Fibroblast of lung (primary cell): ENCODE measurements around the gene PIK3IP1. TPM values are rescaled to one million over a fixed set of nuclear protein-coding genes. Genes with fewer than 3 reads are reported as not detected.

Experiments
- DNase-seq, 2 donors: peaks; one replicate each; pipeline versions ENCODE4 v3.0.0 to v3.0.0-alpha.2; 2010; ENCODE audit warnings: low read depth in 2 of 2
- H2AFZ ChIP-seq: 2 replicates; pipeline ENCODE4 v1.5.1; 2012; ENCODE audit warnings: low read length, control low read depth, inconsistent platforms
- H3K27ac ChIP-seq: 2 replicates; pipeline ENCODE4 v1.5.1; 2011; ENCODE audit warnings: low read length, control low read depth; ENCODE audit not compliant: insufficient read depth
- H3K27me3 ChIP-seq: 2 replicates; pipeline ENCODE4 v1.5.1; 2011; ENCODE audit warnings: mild to moderate bottlenecking, low read length; ENCODE audit not compliant: control insufficient read depth, insufficient read depth
- H3K36me3 ChIP-seq: 2 replicates; pipeline ENCODE4 v1.5.1; 2011; ENCODE audit warnings: low read length; ENCODE audit not compliant: control insufficient read depth, insufficient read depth
- H3K4me1 ChIP-seq: 2 replicates; pipeline ENCODE4 v1.5.1; 2011; ENCODE audit warnings: low read length; ENCODE audit not compliant: control insufficient read depth, insufficient read depth; ENCODE audit errors: extremely low read depth
- H3K4me2 ChIP-seq: 2 replicates; pipeline ENCODE4 v1.5.1; 2011; ENCODE audit warnings: low read length, control low read depth; ENCODE audit not compliant: insufficient read depth; ENCODE audit errors: extremely low read depth
- H3K4me3 ChIP-seq, 4 experiments: fragments of 200-600 bp in 1 of 4; sonication (generic) in 1 of 4; replicated peaks in 1 of 4; 2 replicates each; pipeline ENCODE4 v1.5.1; 2011 to 2016; ENCODE audit warnings: low read length in 4 of 4, low read depth in 3 of 4, mild to moderate bottlenecking in 3 of 4, control low read depth in 2 of 4, inconsistent platforms in 1 of 4, mixed read lengths in 1 of 4; ENCODE audit not compliant: insufficient read depth in 1 of 4; ENCODE audit errors: control extremely low read depth in 1 of 4
- H3K79me2 ChIP-seq: 2 replicates; pipeline ENCODE4 v1.5.1; 2012; ENCODE audit warnings: mild to moderate bottlenecking, low read length, inconsistent platforms; ENCODE audit not compliant: control insufficient read depth, insufficient read depth
- H3K9ac ChIP-seq: 2 replicates; pipeline ENCODE4 v1.5.1; 2011; ENCODE audit warnings: mild to moderate bottlenecking, low read length, control low read depth; ENCODE audit not compliant: insufficient read depth
- H3K9me3 ChIP-seq: 2 replicates; pipeline ENCODE4 v1.5.1; 2012; ENCODE audit warnings: low read depth, low read length; ENCODE audit not compliant: control insufficient read depth, insufficient read depth
- H4K20me1 ChIP-seq: 2 replicates; pipeline ENCODE4 v1.5.1; 2011; ENCODE audit warnings: low read length; ENCODE audit not compliant: control insufficient read depth, insufficient read depth; ENCODE audit errors: extremely low read depth
- CTCF ChIP-seq, 2 donors: IDR thresholded peaks in 1 of 2; conservative IDR thresholded peaks in 1 of 2; 1 replicate in 1 of 2; 2 replicates in 1 of 2; pipeline ENCODE4 v1.5.1; 2011 to 2012; ENCODE audit warnings: low read length in 2 of 2, control low read depth in 1 of 2, inconsistent platforms in 1 of 2, low read depth in 1 of 2, mild to moderate bottlenecking in 1 of 2
- EZH2 ChIP-seq: IDR thresholded peaks from 2 replicates; pipeline ENCODE4 v1.5.1; 2012; ENCODE audit warnings: low read length, control low read depth, mild to moderate bottlenecking; ENCODE audit errors: missing control alignments
- polyA plus RNA-seq, 2 donors: library from polyadenylated mRNA; depleted of rRNA in 1 of 2; stranded (reverse) in 1 of 2; unstranded in 1 of 2; fragments of >200 nt; gene quantifications; 2 replicates each; pipeline ENCODE4 v1.2.1, GENCODE V29; 2011 to 2012; ENCODE audit warnings: missing spikeins in 1 of 2
- total RNA-seq: library from RNA; depleted of rRNA; stranded (reverse); fragments of >200 nt; gene quantifications from 2 replicates; pipeline ENCODE4 v1.2.1, GENCODE V29; 2014

The PIK3IP1 gene
- total and polyA plus RNA-seq, 2 donors (not counting 1 experiment from before 2014, with no cell fraction given), result 32.1 to 81.6 TPM

DNA sequence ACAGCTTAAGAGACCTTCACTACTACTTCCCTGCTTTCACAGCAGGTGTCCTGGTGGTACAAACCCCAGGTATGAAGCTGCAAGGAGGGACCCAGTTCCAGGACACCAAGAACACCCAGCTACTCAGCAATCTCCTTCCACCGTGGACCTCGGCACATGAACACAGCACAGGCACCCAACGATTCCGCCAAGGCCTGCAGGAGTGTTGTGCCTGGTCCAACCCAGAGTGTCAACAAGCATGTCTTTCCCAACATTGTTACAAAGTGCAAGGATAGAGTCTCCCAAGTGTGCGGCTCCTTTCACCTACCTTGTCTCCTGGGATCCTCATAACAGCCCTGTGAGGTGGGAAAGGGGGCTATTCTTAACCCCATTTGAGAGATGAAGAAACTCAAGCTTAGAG lies 42.0 kb upstream of the PIK3IP1 start:
- TF ChIP-seq CTCF (conservative IDR thresholded peaks at IDR 0.05 in 1 of 2, IDR thresholded peaks at IDR 0.05 in 1 of 2; ENCODE audit: low read depth in 1 of 2, low read length in 2 of 2), result no peak
- TF ChIP-seq EZH2, result no peak
- H3K9ac ChIP-seq, result no peak overlapping the region
- no peaks in the 10 kb centered on the region for H3K79me2 ChIP-seq
- H4K20me1 ChIP-seq, result no peaks in the 10 kb centered on the region
- no peak overlapping the region for H2AFZ ChIP-seq
- no peak for DNase-seq
- no peaks in the 10 kb centered on the region for H3K27me3 ChIP-seq
- H3K4me2 ChIP-seq, result no peak overlapping the region
- H3K36me3 ChIP-seq, result peaks cover 12% of the 10 kb centered on the region
- no peak overlapping the region for H3K27ac ChIP-seq
- no peak overlapping the region for H3K4me3 ChIP-seq
- no peaks in the 10 kb centered on the region for H3K9me3 ChIP-seq
- H3K4me1 ChIP-seq, result no peaks in the 10 kb centered on the region

DNA sequence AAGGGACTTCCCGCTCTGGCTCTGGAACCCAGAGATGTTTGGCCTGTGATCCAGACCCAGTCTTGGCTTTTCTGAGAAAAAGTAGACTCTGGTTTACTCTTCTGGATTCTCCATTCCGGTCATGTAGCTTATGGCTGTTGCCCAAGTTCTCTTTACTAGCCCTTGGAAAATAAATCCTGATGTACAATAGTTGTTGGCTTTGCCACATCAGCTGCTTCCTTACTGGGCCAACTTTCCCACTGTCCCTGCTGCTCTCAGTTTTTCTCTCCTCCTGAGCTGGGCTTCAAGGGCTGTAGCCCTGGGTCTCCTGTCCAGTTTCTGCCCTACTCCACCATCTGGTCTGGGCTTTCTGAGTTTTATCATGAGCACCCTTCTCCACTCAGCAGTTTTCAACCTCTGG lies 41.4 kb upstream of the PIK3IP1 start:
- H2AFZ ChIP-seq, result no peak overlapping the region
- H3K4me1 ChIP-seq, result no peaks in the 10 kb centered on the region
- TF ChIP-seq EZH2 (no peak), CTCF (conservative IDR thresholded peaks at IDR 0.05 in 1 of 2, IDR thresholded peaks at IDR 0.05 in 1 of 2; ENCODE audit: low read depth in 1 of 2, low read length in 2 of 2) (no peak)
- H3K36me3 ChIP-seq, result peaks cover 12% of the 10 kb centered on the region
- H3K4me2 ChIP-seq, result no peak overlapping the region
- no peaks in the 10 kb centered on the region for H3K9me3 ChIP-seq
- no peak overlapping the region for H3K9ac ChIP-seq
- H4K20me1 ChIP-seq, result no peaks in the 10 kb centered on the region
- H3K27ac ChIP-seq, result no peak overlapping the region
- H3K79me2 ChIP-seq, result no peaks in the 10 kb centered on the region
- no peak overlapping the region for H3K4me3 ChIP-seq
- no peak for DNase-seq
- H3K27me3 ChIP-seq, result no peaks in the 10 kb centered on the region

GRCh38 chr22:31332886-31333285 lies 40.6 kb upstream of the PIK3IP1 start:
- H4K20me1 ChIP-seq, result no peaks in the 10 kb centered on the region
- H3K4me2 ChIP-seq, result no peak overlapping the region
- no peak overlapping the region for H2AFZ ChIP-seq
- H3K9ac ChIP-seq, result no peak overlapping the region
- peaks cover 12% of the 10 kb centered on the region for H3K36me3 ChIP-seq
- H3K27ac ChIP-seq, result no peak overlapping the region
- no peak for DNase-seq
- H3K4me1 ChIP-seq, result no peaks in the 10 kb centered on the region
- no peaks in the 10 kb centered on the region for H3K9me3 ChIP-seq
- H3K27me3 ChIP-seq, result no peaks in the 10 kb centered on the region
- no peak for TF ChIP-seq CTCF (conservative IDR thresholded peaks at IDR 0.05 in 1 of 2, IDR thresholded peaks at IDR 0.05 in 1 of 2; ENCODE audit: low read depth in 1 of 2, low read length in 2 of 2)
- no peak for TF ChIP-seq EZH2
- H3K4me3 ChIP-seq, result no peak overlapping the region
- H3K79me2 ChIP-seq, result no peaks in the 10 kb centered on the region
